ENCODE data around the gene PPP1R13B. TPM values are rescaled to one million over a fixed set of nuclear protein-coding genes. Genes with fewer than 3 reads are reported as not detected.
A peak's percentile ranks its signal among the peaks of the same experiment; 100 is the strongest.

Gene PPP1R13B
- total RNA-seq, 2 experiments from 2014 or later = 11.6 to 12.0 TPM

- no peak overlapping the region for H3K27ac Mint-ChIP-seq
Observed at GRCh38 chr14:103859416-103860202, 12.2 kb upstream of the PPP1R13B start.

GRCh38 chr14:103858063-103858781, 10.8 kb upstream of the PPP1R13B start:
- DNase-seq = no peak
- H3K4me3 Mint-ChIP-seq = no peak overlapping the region
- no peaks in the 10 kb centered on the region for H3K36me3 Mint-ChIP-seq (ENCODE audit: low read depth)
- no peaks in the 10 kb centered on the region for H3K9me3 Mint-ChIP-seq
- peaks cover 9% of the 10 kb centered on the region for H3K4me1 Mint-ChIP-seq
- ChIA-PET CTCF (no interaction called here), POLR2A (no interaction called here)
- no peak overlapping the region for H3K27ac Mint-ChIP-seq
- no peaks in the 10 kb centered on the region for H3K27me3 Mint-ChIP-seq

More at GRCh38 chr14:103859416-103860202, 12.2 kb upstream of the PPP1R13B start:
- Mint-ChIP-seq H3K9me3 (no peaks in the 10 kb centered on the region), H3K4me3 (no peak overlapping the region), H3K27me3 (no peaks in the 10 kb centered on the region), H3K36me3 (ENCODE audit: low read depth) (no peaks in the 10 kb centered on the region), H3K4me1 (peaks cover 7% of the 10 kb centered on the region)
- CTCF ChIA-PET = no interaction called here
- DNase-seq = no peak
- POLR2A ChIA-PET = no interaction called here

GRCh38 chr14:103857256-103857655, 9.9 kb upstream of the PPP1R13B start:
- H3K27me3 Mint-ChIP-seq = peaks cover 2% of the 10 kb centered on the region
- H3K27ac Mint-ChIP-seq = no peak overlapping the region
- ChIA-PET POLR2A (no interaction called here), CTCF (no interaction called here)
- no peak overlapping the region for H3K4me3 Mint-ChIP-seq
- no peaks in the 10 kb centered on the region for H3K36me3 Mint-ChIP-seq (ENCODE audit: low read depth)
- DNase-seq = no peak
- H3K9me3 Mint-ChIP-seq = no peaks in the 10 kb centered on the region
- peaks cover 9% of the 10 kb centered on the region for H3K4me1 Mint-ChIP-seq

- Mint-ChIP-seq H3K9me3 (no peaks in the 10 kb centered on the region), H3K4me1 (peaks cover 9% of the 10 kb centered on the region), H3K4me3 (no peak overlapping the region), H3K27me3 (peaks cover 2% of the 10 kb centered on the region), H3K36me3 (ENCODE audit: low read depth) (no peaks in the 10 kb centered on the region), H3K27ac (no peak overlapping the region)
- CTCF ChIA-PET = no interaction called here
- DNase-seq = no peak
- POLR2A ChIA-PET = no interaction called here
Observed at GRCh38 chr14:103856607-103857006, 9.2 kb upstream of the PPP1R13B start.

- Mint-ChIP-seq H3K27me3 (peaks cover 2% of the 10 kb centered on the region), H3K4me3 (no peak overlapping the region), H3K9me3 (no peaks in the 10 kb centered on the region), H3K4me1 (peaks cover 9% of the 10 kb centered on the region), H3K36me3 (ENCODE audit: low read depth) (no peaks in the 10 kb centered on the region), H3K27ac (no peak overlapping the region)
- no peak for DNase-seq
- ChIA-PET POLR2A (no interaction called here), CTCF (no interaction called here)
Observed at GRCh38 chr14:103856105-103856504, 8.7 kb upstream of the PPP1R13B start.

GRCh38 chr14:103855734-103856095, 8.3 kb upstream of the PPP1R13B start:
- H3K27ac Mint-ChIP-seq = no peak overlapping the region
- no peaks in the 10 kb centered on the region for H3K36me3 Mint-ChIP-seq (ENCODE audit: low read depth)
- no peaks in the 10 kb centered on the region for H3K9me3 Mint-ChIP-seq
- H3K4me1 Mint-ChIP-seq = peaks cover 9% of the 10 kb centered on the region
- peaks cover 2% of the 10 kb centered on the region for H3K27me3 Mint-ChIP-seq
- H3K4me3 Mint-ChIP-seq = no peak overlapping the region
- DNase-seq = no peak
- ChIA-PET POLR2A (no interaction called here), CTCF (no interaction called here)

- no peak for DNase-seq
- Mint-ChIP-seq H3K4me3 (no peak overlapping the region), H3K36me3 (ENCODE audit: low read depth) (no peaks in the 10 kb centered on the region), H3K27ac (no peak overlapping the region), H3K27me3 (peaks cover 2% of the 10 kb centered on the region), H3K4me1 (peaks cover 9% of the 10 kb centered on the region), H3K9me3 (no peaks in the 10 kb centered on the region)
- CTCF ChIA-PET = interaction anchor here (0.6 kb wide), 1 partner anchor 77 kb away, joined by 3 read pairs; no protein-coding TSS in a partner anchor
- POLR2A ChIA-PET = no interaction called here
Observed at GRCh38 chr14:103854822-103855733, 7.7 kb upstream of the PPP1R13B start.

- peak overlapping the region; percentile 3 for H3K27ac Mint-ChIP-seq
- ChIA-PET POLR2A (no interaction called here), CTCF (no interaction called here)
- no peak overlapping the region for H3K4me3 Mint-ChIP-seq
- peaks cover 6% of the 10 kb centered on the region for H3K27me3 Mint-ChIP-seq
- DNase-seq = no peak
- H3K36me3 Mint-ChIP-seq (ENCODE audit: low read depth) = no peaks in the 10 kb centered on the region
- peaks cover 9% of the 10 kb centered on the region for H3K4me1 Mint-ChIP-seq
- no peaks in the 10 kb centered on the region for H3K9me3 Mint-ChIP-seq
Observed at GRCh38 chr14:103854017-103854808, 6.8 kb upstream of the PPP1R13B start.

GRCh38 chr14:103849151-103849886, 1.9 kb upstream of the PPP1R13B start:
- ChIA-PET CTCF (interaction anchor here (0.5 to 0.6 kb wide), 2 partner anchors 55 to 127 kb away, joined by 3 to 4 read pairs; no protein-coding TSS in a partner anchor), POLR2A (no interaction called here)
- Mint-ChIP-seq H3K36me3 (ENCODE audit: low read depth) (no peaks in the 10 kb centered on the region), H3K4me3 (peak overlapping the region; percentile 58), H3K9me3 (no peaks in the 10 kb centered on the region), H3K4me1 (peaks cover 12% of the 10 kb centered on the region), H3K27me3 (peaks cover 25% of the 10 kb centered on the region), H3K27ac (no peak overlapping the region)
- no peak for DNase-seq

- Mint-ChIP-seq H3K27me3 (peaks cover 25% of the 10 kb centered on the region), H3K4me3 (peak overlapping the region; percentile 58), H3K27ac (peak overlapping the region; percentile 6), H3K36me3 (ENCODE audit: low read depth) (no peaks in the 10 kb centered on the region), H3K9me3 (no peaks in the 10 kb centered on the region), H3K4me1 (peaks cover 12% of the 10 kb centered on the region)
- POLR2A ChIA-PET = no interaction called here
- no peak for DNase-seq
- CTCF ChIA-PET = interaction anchor here (0.6 kb wide), 1 partner anchor 56 kb away, joined by 4 read pairs; no protein-coding TSS in a partner anchor
Observed at GRCh38 chr14:103848175-103849077, 1.1 kb upstream of the PPP1R13B start.

Data from activated CD4-positive, alpha-beta T cell treated with anti-CD3 and anti-CD28 coated beads, Interleukin-2, amount 10 ng/mL, durations not matched to agents 7 days and 5 days (primary cell).